SU-DHL-6 (cell line): ENCODE results near the gene TPR.

Source experiments
- H2AFZ ChIP-seq: fragments of 200-600 bp; sonication (generic); 2 replicates; pipeline ENCODE4 v1.6.1; 2014; ENCODE audit warnings: low read depth, mild to moderate bottlenecking, moderate library complexity, mixed read lengths, antibody characterized with exemption, low read length; ENCODE audit not compliant: severe bottlenecking
- H3F3A ChIP-seq: fragments of 200-600 bp; shearing (Covaris generic); 2 replicates; pipeline ENCODE4 v1.6.0; 2016; ENCODE audit warnings: antibody characterized with exemption, mild to moderate bottlenecking; ENCODE audit not compliant: insufficient read depth
- H3K27ac ChIP-seq: fragments of 200-600 bp; sonication (generic); 2 replicates; pipeline ENCODE4 v1.5.1; 2016; ENCODE audit warnings: low read depth, mild to moderate bottlenecking, low read length, moderate library complexity, mixed read lengths
- H3K27me3 ChIP-seq: fragments of 200-600 bp; sonication (generic), shearing (Covaris generic); 2 replicates; pipeline ENCODE4 v1.6.0; 2014; ENCODE audit warnings: mild to moderate bottlenecking, low read length
- H3K36me3 ChIP-seq: fragments of 200-600 bp; sonication (generic); 2 replicates; pipeline ENCODE4 v1.6.1; 2014; ENCODE audit warnings: mild to moderate bottlenecking, low read length, mixed read lengths
- H3K4me2 ChIP-seq: fragments of 300-600, 200-600 bp; shearing (Covaris generic), sonication (generic); 2 replicates; pipeline ENCODE4 v1.6.0; 2014; ENCODE audit warnings: low read length, low read depth, mild to moderate bottlenecking; ENCODE audit not compliant: poor library complexity, severe bottlenecking
- H3K4me3 ChIP-seq: fragments of 200-600 bp; sonication (generic); 2 replicates; pipeline ENCODE4 v1.5.1; 2014; ENCODE audit warnings: antibody characterized with exemption, low read length, mild to moderate bottlenecking, mixed read lengths; ENCODE audit not compliant: insufficient read depth, poor library complexity, severe bottlenecking
- H3K79me2 ChIP-seq: fragments of 200-600 bp; sonication (generic); 2 replicates; pipeline ENCODE4 v1.6.1; 2014; ENCODE audit warnings: mild to moderate bottlenecking, low read length, moderate library complexity; ENCODE audit not compliant: insufficient read depth
- H3K9ac ChIP-seq: fragments of 200-600 bp; sonication (generic); 2 replicates; pipeline ENCODE4 v1.7.0; 2014; ENCODE audit warnings: mild to moderate bottlenecking, low read length
- H3K9me2 ChIP-seq: fragments of 200-600 bp; sonication (generic); replicated peaks from 2 replicates; pipeline ENCODE4 v1.6.1; 2014; ENCODE audit warnings: low read length; ENCODE audit not compliant: insufficient read depth
- H3K9me3 ChIP-seq: fragments of 200-600 bp; sonication (generic); 2 replicates; pipeline ENCODE4 v1.6.1; 2014; ENCODE audit warnings: low read length, mixed read lengths; ENCODE audit not compliant: insufficient read depth
- H4K20me1 ChIP-seq: fragments of 200-600 bp; sonication (generic); 2 replicates; pipeline ENCODE4 v1.6.1; 2014; ENCODE audit warnings: low read depth, mild to moderate bottlenecking, antibody characterized with exemption, low read length, moderate library complexity, mixed read lengths
- CTCF ChIP-seq: fragments of 200-600 bp; sonication (generic); IDR thresholded peaks from one replicate; pipeline ENCODE4 v1.5.1; 2017; ENCODE audit warnings: antibody characterized with exemption, mild to moderate bottlenecking, low read length, moderate library complexity; ENCODE audit not compliant: insufficient read depth, poor library complexity, severe bottlenecking
- EZH2phosphoT487 ChIP-seq: fragments of 200-600 bp; sonication (generic), shearing (Covaris generic); conservative IDR thresholded peaks from 2 replicates; pipeline ENCODE4 v1.6.1; 2018; ENCODE audit warnings: mild to moderate bottlenecking, antibody characterized with exemption, low read length, moderate library complexity, mixed read lengths

Gene TPR

GRCh38 chr1:186303911-186304310, 71.1 kb downstream of the TPR start:
- Histone ChIP-seq H3K27ac (no peak overlapping the region), H3K79me2 (no peaks in the 10 kb centered on the region), H3K4me2 (no peak overlapping the region), H3K36me3 (no peaks in the 10 kb centered on the region), H3K4me3 (no peak overlapping the region), H2AFZ (no peak overlapping the region), H3K9me2 (no peaks in the 10 kb centered on the region), H4K20me1 (no peaks in the 10 kb centered on the region), H3F3A (peaks cover 3% of the 10 kb centered on the region; the same call in 1 of the 2 replicates), H3K9me3 (no peaks in the 10 kb centered on the region), H3K27me3 (no peaks in the 10 kb centered on the region), H3K9ac (no peak overlapping the region)
- no peak for TF ChIP-seq EZH2phosphoT487
- TF ChIP-seq CTCF: no peak

GRCh38 chr1:186302381-186302920, 72.6 kb downstream of the TPR start:
- Histone ChIP-seq H3K27ac (no peak overlapping the region), H3K9me3 (no peaks in the 10 kb centered on the region), H3K9me2 (no peaks in the 10 kb centered on the region), H2AFZ (no peak overlapping the region), H3K79me2 (no peaks in the 10 kb centered on the region), H3K4me3 (no peak overlapping the region), H3K27me3 (no peaks in the 10 kb centered on the region), H3K4me2 (no peak overlapping the region), H4K20me1 (no peaks in the 10 kb centered on the region), H3K9ac (no peak overlapping the region), H3F3A (peaks cover 3% of the 10 kb centered on the region; the same call in 1 of the 2 replicates), H3K36me3 (no peaks in the 10 kb centered on the region)
- no peak for TF ChIP-seq CTCF
- no peak for TF ChIP-seq EZH2phosphoT487

GRCh38 chr1:186301448-186301847, 73.6 kb downstream of the TPR start:
- Histone ChIP-seq H3K4me3 (no peak overlapping the region), H2AFZ (no peak overlapping the region), H3F3A (peaks cover 3% of the 10 kb centered on the region; the same call in 1 of the 2 replicates), H3K4me2 (no peak overlapping the region), H3K27me3 (no peaks in the 10 kb centered on the region), H4K20me1 (no peaks in the 10 kb centered on the region), H3K9ac (no peak overlapping the region), H3K27ac (no peak overlapping the region), H3K79me2 (no peaks in the 10 kb centered on the region), H3K36me3 (no peaks in the 10 kb centered on the region), H3K9me3 (no peaks in the 10 kb centered on the region), H3K9me2 (no peaks in the 10 kb centered on the region)
- TF ChIP-seq CTCF (no peak), EZH2phosphoT487 (no peak)
